ENCODE results near the gene FEZF2.

GRCh38 chr3:62325896-62326295 is 47.5 kb downstream of the FEZF2 start:
- TF ChIP-seq CTCF (IDR thresholded peaks at IDR 0.05), result no peak
- no peak for TF ChIP-seq SMC3 (IDR thresholded peaks at IDR 0.05)
- no peak for TF ChIP-seq JUN (IDR thresholded peaks at IDR 0.05)

Measured in A549 (cell line).